Sigmoid colon (tissue), 7 donors: ENCODE measurements around the gene LPP. TPM values are rescaled to one million over a fixed set of nuclear protein-coding genes. Genes with fewer than 3 reads are reported as not detected.
A peak's percentile ranks its signal among the peaks of the same experiment; 100 is the strongest.

Experiments
- DNase-seq: peaks from one replicate; pipeline ENCODE4 v3.0.0-alpha.2; 2019
- H3K27ac ChIP-seq, 4 donors: fragments of 200-600 bp; sonication (generic); one replicate each; pipeline ENCODE4 v1.5.1; 2016 to 2019; ENCODE audit warnings: mild to moderate bottlenecking in 1 of 4
- H3K27me3 ChIP-seq, 3 donors: fragments of 200-600 bp; sonication (generic); one replicate each; pipeline ENCODE4 v1.5.1; 2019; ENCODE audit warnings: mild to moderate bottlenecking in 1 of 3
- H3K36me3 ChIP-seq, 4 donors: fragments of 200-600 bp; sonication (generic); one replicate each; pipeline ENCODE4 v1.5.1; 2016 to 2019
- H3K4me1 ChIP-seq, 4 donors: fragments of 200-600 bp; sonication (generic); one replicate each; pipeline ENCODE4 v1.5.1; 2017 to 2019
- H3K4me3 ChIP-seq, 4 donors: fragments of 200-600 bp; sonication (generic); one replicate each; pipeline ENCODE4 v1.5.1; 2017 to 2019; ENCODE audit warnings: mild to moderate bottlenecking in 2 of 4, moderate library complexity in 1 of 4
- H3K9me3 ChIP-seq, 4 donors: fragments of 200-600 bp in 3 of 4; sonication (generic) in 3 of 4; one replicate each; pipeline versions ENCODE4 v1.5.1 to v1.6.1; 2013 to 2019
- EP300 ChIP-seq, 4 donors: sonication (generic); formaldehyde crosslinking; IDR thresholded peaks; one replicate each; pipeline ENCODE4 v1.6.1; 2017; ENCODE audit warnings: antibody characterized with exemption in 4 of 4
- POLR2A ChIP-seq, 2 donors: fragments of 450-650 bp; IDR thresholded peaks; one replicate each; pipeline ENCODE4 v1.6.1; 2016; ENCODE audit warnings: antibody characterized with exemption in 2 of 2, mild to moderate bottlenecking in 2 of 2, moderate library complexity in 2 of 2
- POLR2AphosphoS5 ChIP-seq, 4 donors: sonication (generic); formaldehyde crosslinking; IDR thresholded peaks; one replicate each; pipeline ENCODE4 v1.6.1; 2017; ENCODE audit warnings: antibody characterized with exemption in 4 of 4
- WGBS, 2 donors: extraction: QIAGEN DNeasy Blood & Tissue Kit; methylation state at CpG; one replicate each; pipeline ENCODE4 v1.1.7; 2013; 5-methylcytosine and 5-hydroxymethylcytosine counted together
- intact Hi-C: fragments of 100-400 bp; cut with DNase I; formaldehyde crosslinking; loops from one replicate; pipeline ENCODE4 v1.15.1; 2023
- polyA plus RNA-seq, 3 donors: library from polyadenylated mRNA; stranded (reverse); fragments of 200-250 nt; gene quantifications; one replicate each; pipeline ENCODE4 v1.2.3, GENCODE V29; 2013
- total RNA-seq, 4 donors: library from RNA; depleted of rRNA; stranded (reverse); fragments of >200 nt; gene quantifications; one replicate each; pipeline ENCODE4 v1.1.0, GENCODE V29; 2016
- TF ChIP-seq, protein P1 (sequence below), 4 experiments: fragments of 450-650 bp in 3 of 4; fragments of 200-600 bp in 1 of 4; IDR thresholded peaks; one replicate each; pipeline ENCODE4 v1.5.1; 2016 to 2019; ENCODE audit warnings: antibody characterized with exemption in 4 of 4, mild to moderate bottlenecking in 3 of 4, moderate library complexity in 2 of 4
- donor health status: healthy with polysubstance abuse.
- donor health status: Bipolar disorder and iron deficiency.
- donor health status: healthy.

LPP gene
- total and polyA plus RNA-seq, 7 donors: 5.3 to 1,773 (median 824) TPM

DNA sequence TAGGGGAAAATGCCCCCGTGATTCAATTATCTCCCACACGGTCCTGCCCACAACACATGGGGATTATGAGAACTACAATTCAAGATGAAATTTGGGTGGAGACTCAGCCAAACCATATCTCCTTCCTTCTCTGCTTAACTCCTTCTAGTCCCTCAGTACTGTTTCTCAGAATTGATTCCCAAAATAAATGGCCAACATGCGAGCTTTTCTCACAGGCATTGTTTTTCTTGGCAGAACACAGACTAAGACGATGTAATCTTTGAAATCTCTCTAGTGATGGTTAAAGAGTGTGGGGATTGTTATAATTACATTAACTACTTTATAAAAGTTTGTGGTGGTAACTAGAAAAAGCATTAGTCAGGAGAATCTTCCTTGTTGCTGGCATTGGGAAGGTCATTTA lies 366.5 kb downstream of the LPP start:
- Histone ChIP-seq H3K27me3 (no peaks in the 10 kb centered on the region), H3K36me3 (peaks cover 0 to 10% (median 3%) of the 10 kb centered on the region in 4 donors), H3K4me1 (peaks cover 0 to 32% (median 26%) of the 10 kb centered on the region in 4 donors), H3K27ac (peak overlapping the region in 2 of 4 donors; percentile 1 to 4), H3K4me3 (no peak overlapping the region), H3K9me3 (no peaks in the 10 kb centered on the region)
- no peak for DNase-seq
- TF ChIP-seq POLR2A (IDR thresholded peaks at IDR 0.05) (no peak), EP300 (IDR thresholded peaks at IDR 0.05) (no peak)
- intact Hi-C loops: no loop called here
- 80 to 81% methylated on average over 4 of the region's 4 CpGs for WGBS, 2 donors

- WGBS, 2 donors: 89 to 94% methylated on average over 3 of the region's 3 CpGs
- Histone ChIP-seq H3K4me1 (peaks cover 0 to 44% (median 37%) of the 10 kb centered on the region in 4 donors), H3K4me3 (no peak overlapping the region), H3K36me3 (peaks cover 0 to 25% (median 4%) of the 10 kb centered on the region in 4 donors), H3K9me3 (no peaks in the 10 kb centered on the region), H3K27me3 (no peaks in the 10 kb centered on the region), H3K27ac (peak overlapping the region in 2 of 4 donors; percentile 27 to 33)
- no peak for TF ChIP-seq POLR2A (IDR thresholded peaks at IDR 0.05)
- TF ChIP-seq POLR2AphosphoS5 (IDR thresholded peaks at IDR 0.05): no peak
- TF ChIP-seq, protein P1, sequence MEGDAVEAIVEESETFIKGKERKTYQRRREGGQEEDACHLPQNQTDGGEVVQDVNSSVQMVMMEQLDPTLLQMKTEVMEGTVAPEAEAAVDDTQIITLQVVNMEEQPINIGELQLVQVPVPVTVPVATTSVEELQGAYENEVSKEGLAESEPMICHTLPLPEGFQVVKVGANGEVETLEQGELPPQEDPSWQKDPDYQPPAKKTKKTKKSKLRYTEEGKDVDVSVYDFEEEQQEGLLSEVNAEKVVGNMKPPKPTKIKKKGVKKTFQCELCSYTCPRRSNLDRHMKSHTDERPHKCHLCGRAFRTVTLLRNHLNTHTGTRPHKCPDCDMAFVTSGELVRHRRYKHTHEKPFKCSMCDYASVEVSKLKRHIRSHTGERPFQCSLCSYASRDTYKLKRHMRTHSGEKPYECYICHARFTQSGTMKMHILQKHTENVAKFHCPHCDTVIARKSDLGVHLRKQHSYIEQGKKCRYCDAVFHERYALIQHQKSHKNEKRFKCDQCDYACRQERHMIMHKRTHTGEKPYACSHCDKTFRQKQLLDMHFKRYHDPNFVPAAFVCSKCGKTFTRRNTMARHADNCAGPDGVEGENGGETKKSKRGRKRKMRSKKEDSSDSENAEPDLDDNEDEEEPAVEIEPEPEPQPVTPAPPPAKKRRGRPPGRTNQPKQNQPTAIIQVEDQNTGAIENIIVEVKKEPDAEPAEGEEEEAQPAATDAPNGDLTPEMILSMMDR (IDR thresholded peaks at IDR 0.05): no peak
- no peak for TF ChIP-seq EP300 (IDR thresholded peaks at IDR 0.05)
- intact Hi-C loops: no loop called here
- DNase-seq: no peak
Measured at GRCh38 chr3:188522115-188522514, 368.2 kb downstream of the LPP start.

DNA sequence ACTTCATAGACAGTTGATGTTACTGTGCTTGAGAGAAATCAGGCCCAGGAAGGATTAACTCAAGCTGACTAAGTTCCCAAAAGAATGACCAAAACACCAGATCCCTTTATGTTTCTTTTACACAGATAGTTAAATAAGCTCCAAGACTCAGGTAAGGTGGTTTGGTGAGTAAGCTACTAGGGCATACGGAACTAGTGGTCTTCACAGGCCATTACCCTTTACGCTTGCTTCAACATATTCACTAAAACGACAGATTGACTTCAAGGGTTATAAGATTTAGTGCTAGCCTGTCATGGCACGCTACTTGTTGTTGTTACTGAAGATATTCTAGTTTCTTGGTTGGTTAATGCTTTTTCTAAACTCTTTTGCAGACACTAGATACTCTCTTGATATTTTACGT lies 369.3 kb downstream of the LPP start:
- Histone ChIP-seq H3K36me3 (peaks cover 0 to 25% (median 4%) of the 10 kb centered on the region in 4 donors), H3K27ac (peak overlapping the region in 3 of 4 donors; percentile 26 to 59 (median 51)), H3K4me3 (no peak overlapping the region), H3K9me3 (no peaks in the 10 kb centered on the region), H3K4me1 (peaks cover 0 to 54% (median 44%) of the 10 kb centered on the region in 4 donors), H3K27me3 (no peaks in the 10 kb centered on the region)
- TF ChIP-seq POLR2A (IDR thresholded peaks at IDR 0.05) (no peak), POLR2AphosphoS5 (IDR thresholded peaks at IDR 0.05) (no peak), EP300 (IDR thresholded peaks at IDR 0.05) (no peak)
- TF ChIP-seq, protein P1 (IDR thresholded peaks at IDR 0.05): no peak
- 95 to 96% methylated on average over 5 of the region's 5 CpGs for WGBS, 2 donors
- no peak for DNase-seq
- intact Hi-C loops: no loop called here

GRCh38 chr3:188524052-188524451 lies 370.1 kb downstream of the LPP start:
- Histone ChIP-seq H3K27ac (peak overlapping the region; percentile 25 to 59 (median 38)), H3K36me3 (peaks cover 0 to 25% (median 4%) of the 10 kb centered on the region in 4 donors), H3K27me3 (no peaks in the 10 kb centered on the region), H3K4me1 (peaks cover 0 to 60% (median 51%) of the 10 kb centered on the region in 4 donors), H3K9me3 (no peaks in the 10 kb centered on the region), H3K4me3 (no peak overlapping the region)
- intact Hi-C loops: no loop called here
- WGBS, 2 donors: 62 to 63% methylated on average over 3 of the region's 3 CpGs
- no peak for DNase-seq
- no peak for TF ChIP-seq POLR2AphosphoS5 (IDR thresholded peaks at IDR 0.05)
- no peak for TF ChIP-seq POLR2A (IDR thresholded peaks at IDR 0.05)
- no peak for TF ChIP-seq EP300 (IDR thresholded peaks at IDR 0.05)
- TF ChIP-seq, protein P1 (IDR thresholded peaks at IDR 0.05): no peak

DNA sequence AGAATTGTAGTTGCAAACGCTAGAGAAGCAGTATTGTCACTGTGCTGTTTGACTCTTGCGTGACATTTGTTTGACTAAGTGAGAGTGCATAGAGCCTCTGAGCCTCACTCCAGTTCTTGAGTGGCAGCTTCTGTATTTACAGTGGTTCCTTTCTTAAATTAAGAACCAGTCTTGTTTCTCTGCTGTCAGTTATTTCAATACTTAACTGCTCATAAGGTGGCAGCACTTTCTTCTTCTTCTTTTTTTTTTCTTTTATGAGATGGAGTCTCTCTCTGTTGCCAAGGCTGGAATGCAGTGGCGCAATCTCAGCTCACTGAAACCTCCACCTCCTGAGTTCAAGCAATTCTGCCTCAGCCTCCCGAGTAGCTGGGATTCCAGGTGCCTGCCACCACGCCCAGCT lies 372.1 kb downstream of the LPP start:
- Histone ChIP-seq H3K4me1 (peaks cover 0 to 68% (median 64%) of the 10 kb centered on the region in 4 donors), H3K27ac (peak overlapping the region; percentile 34 to 59 (median 50)), H3K36me3 (peaks cover 0 to 25% (median 4%) of the 10 kb centered on the region in 4 donors), H3K27me3 (no peaks in the 10 kb centered on the region), H3K4me3 (no peak overlapping the region), H3K9me3 (no peaks in the 10 kb centered on the region)
- intact Hi-C loops: no loop called here
- 87 to 89% methylated on average over 5 of the region's 5 CpGs for WGBS, 2 donors
- DNase-seq: peak; percentile 75
- no peak for TF ChIP-seq POLR2A (IDR thresholded peaks at IDR 0.05)
- peak in 1 of 4 donors; percentile 34 for TF ChIP-seq POLR2AphosphoS5 (IDR thresholded peaks at IDR 0.05)

DNA sequence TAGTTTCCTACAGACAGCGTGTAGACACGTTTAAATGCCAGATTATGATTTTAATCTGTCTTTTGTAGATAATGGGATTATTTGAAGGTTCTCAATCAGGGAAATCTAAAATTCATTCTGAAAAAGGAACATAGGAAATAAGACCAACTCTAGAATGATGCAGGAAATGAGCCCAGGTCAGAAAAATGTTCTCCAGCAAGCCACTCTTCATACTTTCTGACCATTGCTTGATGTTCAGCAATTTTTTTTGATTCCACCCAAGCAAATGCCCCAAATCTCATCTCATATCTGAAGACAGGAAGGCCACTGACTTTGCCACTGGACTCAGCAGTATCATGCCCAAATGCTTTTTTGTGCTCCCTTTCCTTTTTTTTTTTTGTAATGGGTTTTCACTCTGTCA lies 373.4 kb downstream of the LPP start:
- Histone ChIP-seq H3K4me3 (no peak overlapping the region), H3K36me3 (peaks cover 0 to 25% (median 4%) of the 10 kb centered on the region in 4 donors), H3K4me1 (peaks cover 0 to 76% (median 71%) of the 10 kb centered on the region in 4 donors), H3K9me3 (no peaks in the 10 kb centered on the region), H3K27me3 (no peaks in the 10 kb centered on the region), H3K27ac (peak overlapping the region in 1 of 4 donors; percentile 12)
- WGBS, 2 donors: 94 to 98% methylated on average over 2 of the region's 2 CpGs
- no peak for DNase-seq
- intact Hi-C loops: no loop called here
- TF ChIP-seq, protein P1 (IDR thresholded peaks at IDR 0.05): no peak
- TF ChIP-seq EP300 (IDR thresholded peaks at IDR 0.05) (no peak), POLR2A (IDR thresholded peaks at IDR 0.05) (no peak), POLR2AphosphoS5 (IDR thresholded peaks at IDR 0.05) (no peak)
